OCI-LY7 (cell line): Measurements from ENCODE around the gene RELN. TPM values are rescaled to one million over a fixed set of nuclear protein-coding genes. Genes with fewer than 3 reads are reported as not detected.

Experiments
- BruUV-seq: library from RNA; stranded (reverse); fragments of 400-500 nt; replicated peaks from 2 replicates; lab custom pipeline; 2021; lab: Mats Ljungman, UMichigan
- CTCF ChIA-PET: fragments of 300-600 bp; sonication (Branson Sonifier 250); formaldehyde crosslinking; loops from one replicate; lab custom pipeline; 2022; ENCODE audit warnings: antibody characterized with exemption; ENCODE audit not compliant: unreplicated experiment; lab: Charles Lee
- POLR2A ChIA-PET: fragments of 300-600 bp; sonication (Branson Sonifier 250); formaldehyde crosslinking; loops from one replicate; lab custom pipeline; 2022; ENCODE audit warnings: antibody characterized with exemption; lab: Charles Lee
- DNase-seq: peaks from one replicate; pipeline ENCODE4 v3.0.0-alpha.2; 2015; ENCODE audit warnings: low spot score
- H2AFZ ChIP-seq: fragments of 200-600 bp; sonication (generic), shearing (Covaris generic); 2 replicates; pipeline ENCODE4 v1.6.1; 2014; ENCODE audit warnings: mild to moderate bottlenecking, antibody characterized with exemption, low read length, moderate library complexity
- H3K27ac ChIP-seq: fragments of 200-600 bp; sonication (generic); 2 replicates; pipeline ENCODE4 v1.5.1; 2014; ENCODE audit warnings: mixed run types, low read depth, mild to moderate bottlenecking, moderate library complexity, low read length, inconsistent platforms; ENCODE audit not compliant: poor library complexity, severe bottlenecking
- H3K36me3 ChIP-seq: fragments of 200-600 bp; sonication (generic); 2 replicates; pipeline ENCODE4 v1.6.1; 2014; ENCODE audit warnings: mild to moderate bottlenecking, antibody characterized with exemption, low read length, moderate library complexity, mixed read lengths; ENCODE audit not compliant: insufficient read depth
- H3K4me1 ChIP-seq: fragments of 200-600 bp; sonication (generic); 2 replicates; pipeline ENCODE4 v1.5.1; 2014; ENCODE audit warnings: mild to moderate bottlenecking, low read length; ENCODE audit not compliant: insufficient read depth, poor library complexity, severe bottlenecking
- H3K4me2 ChIP-seq: fragments of 200-600 bp; sonication (generic); 2 replicates; pipeline ENCODE4 v1.6.1; 2014; ENCODE audit warnings: mild to moderate bottlenecking, low read length
- H3K4me3 ChIP-seq: fragments of 200-600 bp; sonication (generic); 2 replicates; pipeline ENCODE4 v1.5.1; 2014; ENCODE audit warnings: mild to moderate bottlenecking, low read depth, low read length; ENCODE audit not compliant: poor library complexity, severe bottlenecking
- H3K79me2 ChIP-seq: fragments of 200-600 bp; sonication (generic); 2 replicates; pipeline ENCODE4 v1.6.1; 2016; ENCODE audit warnings: low read depth, mild to moderate bottlenecking, low read length, moderate library complexity, mixed read lengths; ENCODE audit not compliant: insufficient read depth
- H3K9me2 ChIP-seq: fragments of 200-600 bp; sonication (generic); 2 replicates; pipeline ENCODE4 v1.6.1; 2016; ENCODE audit warnings: mild to moderate bottlenecking, low read length, mixed read lengths; ENCODE audit not compliant: insufficient read depth
- H3K9me3 ChIP-seq: fragments of 200-600 bp; sonication (generic); 2 replicates; pipeline ENCODE4 v1.6.1; 2014; ENCODE audit warnings: mild to moderate bottlenecking, mixed run types, low read length, mixed read lengths
- H4K20me1 ChIP-seq: fragments of 200-600 bp; sonication (generic); 2 replicates; pipeline ENCODE4 v1.6.1; 2014; ENCODE audit warnings: mild to moderate bottlenecking, antibody characterized with exemption, low read length, moderate library complexity, mixed read lengths; ENCODE audit not compliant: insufficient read depth
- EZH2phosphoT487 ChIP-seq: fragments of 200-600 bp; sonication (generic); IDR thresholded peaks from 2 replicates; pipeline ENCODE4 v1.6.1; 2018; ENCODE audit warnings: low read depth, borderline replicate concordance, mild to moderate bottlenecking, mixed run types, antibody characterized with exemption, low read length, moderate library complexity, mixed read lengths
- intact Hi-C: fragments of 100-400 bp; cut with micrococcal nuclease; formaldehyde crosslinking; loops from one replicate; pipeline ENCODE4 v1.10.0; 2022; ENCODE audit not compliant: unreplicated experiment
- total RNA-seq, 2 experiments: library from RNA; depleted of rRNA in 1 of 2; stranded (reverse); fragments of >200 nt in 1 of 2; shearing (Covaris generic) in 1 of 2; gene quantifications; 2 replicates each; pipeline ENCODE4 v1.2.3, GENCODE V29; 2014 to 2022
- TF ChIP-seq, protein P1 (sequence below): fragments of 200-600 bp; sonication (generic); conservative IDR thresholded peaks from 2 replicates; pipeline ENCODE4 v1.5.1; 2014; ENCODE audit warnings: mild to moderate bottlenecking, antibody characterized with exemption, low read length, moderate library complexity, mixed read lengths

RELN gene
- total RNA-seq, 2 experiments from 2014 or later: not detected

GRCh38 chr7:103576641-103577040 lies 412.8 kb downstream of the RELN start:
- ChIA-PET CTCF (no interaction called here), POLR2A (no interaction called here)
- Histone ChIP-seq H3K79me2 (no peaks in the 10 kb centered on the region), H3K9me2 (no peaks in the 10 kb centered on the region), H2AFZ (no peak overlapping the region), H3K4me2 (no peak overlapping the region), H3K4me1 (no peaks in the 10 kb centered on the region), H3K4me3 (no peak overlapping the region), H3K36me3 (no peaks in the 10 kb centered on the region), H4K20me1 (no peaks in the 10 kb centered on the region), H3K27ac (no peak overlapping the region), H3K9me3 (no peaks in the 10 kb centered on the region)
- no peak for DNase-seq
- BruUV-seq: no TSS peak
- intact Hi-C loops: loop anchor here (10.0 kb wide), 2 partner anchors 658 to 1338 kb away; no protein-coding TSS in a partner anchor
- TF ChIP-seq EZH2phosphoT487: no peak
- TF ChIP-seq, protein P1, sequence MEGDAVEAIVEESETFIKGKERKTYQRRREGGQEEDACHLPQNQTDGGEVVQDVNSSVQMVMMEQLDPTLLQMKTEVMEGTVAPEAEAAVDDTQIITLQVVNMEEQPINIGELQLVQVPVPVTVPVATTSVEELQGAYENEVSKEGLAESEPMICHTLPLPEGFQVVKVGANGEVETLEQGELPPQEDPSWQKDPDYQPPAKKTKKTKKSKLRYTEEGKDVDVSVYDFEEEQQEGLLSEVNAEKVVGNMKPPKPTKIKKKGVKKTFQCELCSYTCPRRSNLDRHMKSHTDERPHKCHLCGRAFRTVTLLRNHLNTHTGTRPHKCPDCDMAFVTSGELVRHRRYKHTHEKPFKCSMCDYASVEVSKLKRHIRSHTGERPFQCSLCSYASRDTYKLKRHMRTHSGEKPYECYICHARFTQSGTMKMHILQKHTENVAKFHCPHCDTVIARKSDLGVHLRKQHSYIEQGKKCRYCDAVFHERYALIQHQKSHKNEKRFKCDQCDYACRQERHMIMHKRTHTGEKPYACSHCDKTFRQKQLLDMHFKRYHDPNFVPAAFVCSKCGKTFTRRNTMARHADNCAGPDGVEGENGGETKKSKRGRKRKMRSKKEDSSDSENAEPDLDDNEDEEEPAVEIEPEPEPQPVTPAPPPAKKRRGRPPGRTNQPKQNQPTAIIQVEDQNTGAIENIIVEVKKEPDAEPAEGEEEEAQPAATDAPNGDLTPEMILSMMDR: no peak

DNA sequence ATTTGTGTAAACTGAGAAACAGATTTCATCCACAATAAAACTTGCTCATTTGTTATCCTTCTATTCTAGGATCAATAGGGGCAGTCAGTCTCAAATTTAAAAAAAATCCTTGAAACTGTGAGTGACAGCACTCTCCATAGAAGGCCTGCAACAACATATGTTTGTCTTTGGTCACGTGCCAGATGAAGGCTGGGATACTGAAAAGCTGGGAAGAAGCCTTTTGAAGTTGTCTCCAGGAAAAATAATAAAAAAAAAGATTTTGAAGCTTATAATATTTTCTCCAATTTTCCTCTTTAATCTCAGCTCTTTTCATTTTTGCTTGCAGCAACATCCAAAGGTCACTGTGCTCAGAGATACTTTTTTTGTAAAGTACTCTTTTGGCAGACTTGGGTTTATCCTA lies 414.9 kb downstream of the RELN start:
- H3K4me2 ChIP-seq: no peak overlapping the region
- no peaks in the 10 kb centered on the region for H4K20me1 ChIP-seq
- H3K9me3 ChIP-seq: no peaks in the 10 kb centered on the region
- TF ChIP-seq, protein P1: no peak
- no peak for TF ChIP-seq EZH2phosphoT487
- no peak overlapping the region for H2AFZ ChIP-seq
- intact Hi-C loops: loop anchor here (5.0 to 10.0 kb wide), 3 partner anchors 588 to 1340 kb away; no protein-coding TSS in a partner anchor
- POLR2A ChIA-PET: interaction anchor here (0.7 kb wide), 1 partner anchor 393 kb away, joined by 4 read pairs; no protein-coding TSS in a partner anchor
- no peaks in the 10 kb centered on the region for H3K9me2 ChIP-seq
- H3K79me2 ChIP-seq: no peaks in the 10 kb centered on the region
- no peak overlapping the region for H3K27ac ChIP-seq
- no TSS peak for BruUV-seq
- no peak for DNase-seq
- CTCF ChIA-PET: no interaction called here
- H3K36me3 ChIP-seq: no peaks in the 10 kb centered on the region
- no peaks in the 10 kb centered on the region for H3K4me1 ChIP-seq
- no peak overlapping the region for H3K4me3 ChIP-seq

GRCh38 chr7:103573479-103574058 lies 415.9 kb downstream of the RELN start:
- no TSS peak for BruUV-seq
- Histone ChIP-seq H2AFZ (no peak overlapping the region), H3K79me2 (no peaks in the 10 kb centered on the region), H3K4me3 (no peak overlapping the region), H3K9me3 (no peaks in the 10 kb centered on the region), H3K4me1 (no peaks in the 10 kb centered on the region), H3K9me2 (no peaks in the 10 kb centered on the region), H3K36me3 (no peaks in the 10 kb centered on the region), H4K20me1 (no peaks in the 10 kb centered on the region), H3K4me2 (no peak overlapping the region), H3K27ac (no peak overlapping the region)
- POLR2A ChIA-PET: no interaction called here
- CTCF ChIA-PET: no interaction called here
- DNase-seq: peak; percentile 24
- intact Hi-C loops: loop anchor here (5.0 to 10.0 kb wide), 3 partner anchors 589 to 1341 kb away; no protein-coding TSS in a partner anchor
- TF ChIP-seq, protein P1: peak; percentile 93
- no peak for TF ChIP-seq EZH2phosphoT487
